Caco-2 (cell line): ENCODE measurements around the gene PRND. TPM values are rescaled to one million over a fixed set of nuclear protein-coding genes. Genes with fewer than 3 reads are reported as not detected.
A peak's percentile ranks its signal among the peaks of the same experiment; 100 is the strongest.

Experiments used
- BruUV-seq: library from RNA; stranded (reverse); fragments of 400-500 nt; replicated peaks from 2 replicates; lab custom pipeline; 2021; lab: Mats Ljungman, UMichigan
- CTCF ChIA-PET: fragments of 300-600 bp; sonication (Branson Sonifier 250); formaldehyde crosslinking; loops from one replicate; lab custom pipeline; 2022; ENCODE audit warnings: antibody characterized with exemption; lab: Charles Lee
- POLR2A ChIA-PET: fragments of 300-600 bp; sonication (Branson Sonifier 250); formaldehyde crosslinking; loops from one replicate; lab custom pipeline; 2022; ENCODE audit warnings: antibody characterized with exemption; lab: Charles Lee
- DNase-seq, 2 experiments: peaks; one replicate each; pipeline versions ENCODE4 v3.0.0 to v3.0.0-alpha.2; 2020 to 2022
- H3K27me3 ChIP-seq: replicated peaks from 2 replicates; pipeline ENCODE4 v1.6.0; 2011; ENCODE audit warnings: low read length; ENCODE audit not compliant: control insufficient read depth, insufficient read depth
- H3K36me3 ChIP-seq: 2 replicates; pipeline ENCODE4 v1.5.1; 2011; ENCODE audit warnings: low read length; ENCODE audit not compliant: control insufficient read depth, insufficient read depth
- H3K4me1 ChIP-seq: fragments of 250-450 bp; sonication (Bioruptor Pico); 2 replicates; pipeline ENCODE4 v1.5.1; 2020; ENCODE audit warnings: mild to moderate bottlenecking
- H3K4me3 ChIP-seq: 2 replicates; pipeline ENCODE4 v1.5.1; 2011; ENCODE audit warnings: low read depth, mild to moderate bottlenecking, control low read depth, low read length
- H3K9me3 ChIP-seq: fragments of 250-450 bp; sonication (Bioruptor Pico); 2 replicates; pipeline ENCODE4 v1.5.1; 2020; ENCODE audit warnings: mild to moderate bottlenecking, moderate library complexity
- H3K27ac Mint-ChIP-seq: one replicate; pipeline ENCODE4 v1.8.0; 2022; ENCODE audit warnings: mixed read lengths; ENCODE audit not compliant: unreplicated experiment
- H3K27me3 Mint-ChIP-seq: one replicate; pipeline ENCODE4 v1.8.0; 2022; ENCODE audit warnings: mixed read lengths; ENCODE audit not compliant: insufficient read depth, unreplicated experiment
- H3K36me3 Mint-ChIP-seq: one replicate; pipeline ENCODE4 v1.8.0; 2022; ENCODE audit warnings: mild to moderate bottlenecking, mixed read lengths; ENCODE audit not compliant: insufficient read depth, unreplicated experiment
- H3K4me1 Mint-ChIP-seq: one replicate; pipeline ENCODE4 v1.8.0; 2022; ENCODE audit warnings: low read depth, mixed read lengths; ENCODE audit not compliant: unreplicated experiment
- H3K4me3 Mint-ChIP-seq: one replicate; pipeline ENCODE4 v1.8.0; 2022; ENCODE audit warnings: mild to moderate bottlenecking, moderate library complexity, mixed read lengths; ENCODE audit not compliant: unreplicated experiment
- H3K9me3 Mint-ChIP-seq: one replicate; pipeline ENCODE4 v1.8.0; 2022; ENCODE audit warnings: mixed read lengths; ENCODE audit not compliant: unreplicated experiment
- CTCF ChIP-seq, 2 experiments: fragments of 200-600 bp in 1 of 2; IDR thresholded peaks; 1 replicate in 1 of 2; 2 replicates in 1 of 2; pipeline versions ENCODE4 v1.5.1 to v1.8.0; 2011 to 2022; ENCODE audit warnings: antibody characterized with exemption in 1 of 2, control low read depth in 1 of 2, inconsistent platforms in 1 of 2, low read depth in 1 of 2, low read length in 1 of 2, mild to moderate bottlenecking in 1 of 2, moderate library complexity in 1 of 2; ENCODE audit not compliant: insufficient read depth in 1 of 2, severe bottlenecking in 1 of 2, unreplicated experiment in 1 of 2
- intact Hi-C: fragments of 100-400 bp; cut with micrococcal nuclease; formaldehyde crosslinking; loops from one replicate; pipeline ENCODE4 v1.10.0; 2022; ENCODE audit not compliant: unreplicated experiment
- total RNA-seq: library from RNA; stranded (reverse); gene quantifications from 2 replicates; pipeline ENCODE4 v1.2.3, GENCODE V29; 2022

The PRND gene
- total RNA-seq, 1 experiment from 2014 or later: not detected

- Mint-ChIP-seq H3K27me3 (peaks cover 13% of the 10 kb centered on the region), H3K4me3 (no peak overlapping the region), H3K9me3 (no peaks in the 10 kb centered on the region), H3K27ac (no peak overlapping the region), H3K4me1 (no peaks in the 10 kb centered on the region), H3K36me3 (no peaks in the 10 kb centered on the region)
- Histone ChIP-seq H3K36me3 (no peaks in the 10 kb centered on the region), H3K4me3 (no peak overlapping the region), H3K9me3 (no peaks in the 10 kb centered on the region), H3K4me1 (no peaks in the 10 kb centered on the region), H3K27me3 (no peaks in the 10 kb centered on the region)
- intact Hi-C loops: no loop called here
- ChIA-PET POLR2A (no interaction called here), CTCF (no interaction called here)
- no peak for TF ChIP-seq CTCF (IDR thresholded peaks at IDR 0.05; ENCODE audit: insufficient read depth in 1 of 2, low read depth in 1 of 2, low read length in 1 of 2, severe bottlenecking in 1 of 2, unreplicated experiment in 1 of 2)
- no TSS peak for BruUV-seq
- no peak for DNase-seq
These were observed 7.6 kb downstream of the PRND start for GRCh38 chr20:4729265-4729664.

GRCh38 chr20:4730780-4731179 is 9.1 kb downstream of the PRND start:
- Mint-ChIP-seq H3K27me3 (peaks cover 13% of the 10 kb centered on the region), H3K27ac (no peak overlapping the region), H3K9me3 (no peaks in the 10 kb centered on the region), H3K36me3 (no peaks in the 10 kb centered on the region), H3K4me3 (no peak overlapping the region), H3K4me1 (no peaks in the 10 kb centered on the region)
- DNase-seq: peak in 1 of 2 experiments; percentile 19
- TF ChIP-seq CTCF (IDR thresholded peaks at IDR 0.05; ENCODE audit: insufficient read depth in 1 of 2, low read depth in 1 of 2, low read length in 1 of 2, severe bottlenecking in 1 of 2, unreplicated experiment in 1 of 2): no peak
- BruUV-seq: no TSS peak
- no peaks in the 10 kb centered on the region for H3K9me3 ChIP-seq
- ChIA-PET CTCF (no interaction called here), POLR2A (no interaction called here)
- no peaks in the 10 kb centered on the region for H3K36me3 ChIP-seq
- intact Hi-C loops: no loop called here
- no peak overlapping the region for H3K4me3 ChIP-seq
- H3K4me1 ChIP-seq: no peaks in the 10 kb centered on the region
- H3K27me3 ChIP-seq: no peaks in the 10 kb centered on the region

GRCh38 chr20:4736875-4737274 is 15.2 kb downstream of the PRND start:
- Histone ChIP-seq H3K9me3 (no peaks in the 10 kb centered on the region; the same call in 1 of the 2 replicates), H3K36me3 (no peaks in the 10 kb centered on the region), H3K27me3 (no peaks in the 10 kb centered on the region), H3K4me3 (no peak overlapping the region), H3K4me1 (no peaks in the 10 kb centered on the region)
- TF ChIP-seq CTCF (IDR thresholded peaks at IDR 0.05; ENCODE audit: insufficient read depth in 1 of 2, low read depth in 1 of 2, low read length in 1 of 2, severe bottlenecking in 1 of 2, unreplicated experiment in 1 of 2): no peak
- Mint-ChIP-seq H3K27me3 (peaks cover 17% of the 10 kb centered on the region), H3K36me3 (no peaks in the 10 kb centered on the region), H3K27ac (no peak overlapping the region), H3K4me1 (no peaks in the 10 kb centered on the region), H3K4me3 (no peak overlapping the region), H3K9me3 (no peaks in the 10 kb centered on the region)
- CTCF ChIA-PET: no interaction called here
- intact Hi-C loops: no loop called here
- BruUV-seq: no TSS peak
- no peak for DNase-seq
- POLR2A ChIA-PET: interaction anchor here (0.6 kb wide), 1 partner anchor 351 kb away, joined by 3 read pairs; no protein-coding TSS in a partner anchor
